CD14-positive monocyte (primary cell): ENCODE measurements around the gene DDX27. TPM values are rescaled to one million over a fixed set of nuclear protein-coding genes. Genes with fewer than 3 reads are reported as not detected.

Experiments
- DNase-seq, 3 donors: peaks; one replicate each; pipeline ENCODE4 v3.0.0-alpha.2; 2011 to 2022
- H2AFZ ChIP-seq: 2 replicates; pipeline ENCODE4 v1.6.0; 2012; ENCODE audit warnings: mild to moderate bottlenecking, low read depth, low read length, inconsistent platforms; ENCODE audit not compliant: insufficient read depth, poor library complexity, severe bottlenecking
- H3K27ac ChIP-seq, 2 donors: 1 replicate in 1 of 2; 2 replicates in 1 of 2; pipeline ENCODE4 v1.5.1; 2012 to 2013; ENCODE audit warnings: low read length in 2 of 2, control low read depth in 1 of 2, inconsistent platforms in 1 of 2, low read depth in 1 of 2, mild to moderate bottlenecking in 1 of 2
- H3K27me3 ChIP-seq, 2 donors: one replicate each; pipeline versions ENCODE4 v1.6.0 to v1.6.1; 2011 to 2013; ENCODE audit warnings: low read length in 2 of 2; ENCODE audit not compliant: control insufficient read depth in 2 of 2, insufficient read depth in 2 of 2
- H3K36me3 ChIP-seq, 2 donors: replicated peaks in 1 of 2; 1 replicate in 1 of 2; 2 replicates in 1 of 2; pipeline versions ENCODE4 v1.5.1 to v1.6.1; 2012 to 2013; ENCODE audit warnings: low read length in 2 of 2, control low read depth in 1 of 2, inconsistent platforms in 1 of 2, mild to moderate bottlenecking in 1 of 2; ENCODE audit not compliant: insufficient read depth in 2 of 2, control insufficient read depth in 1 of 2
- H3K4me1 ChIP-seq, 2 donors: 1 replicate in 1 of 2; 2 replicates in 1 of 2; pipeline versions ENCODE4 v1.5.1 to v1.6.1; 2012 to 2013; ENCODE audit warnings: low read length in 2 of 2, control low read depth in 1 of 2, inconsistent platforms in 1 of 2, mild to moderate bottlenecking in 1 of 2, moderate library complexity in 1 of 2; ENCODE audit not compliant: insufficient read depth in 2 of 2, control insufficient read depth in 1 of 2
- H3K4me2 ChIP-seq: replicated peaks from 2 replicates; pipeline ENCODE3; 2012; ENCODE audit warnings: low read length, moderate library complexity, mild to moderate bottlenecking; ENCODE audit not compliant: poor library complexity, severe bottlenecking; ENCODE audit errors: extremely low read depth
- H3K4me3 ChIP-seq, 3 experiments: fragments of 200-600 bp in 1 of 3; sonication (generic) in 1 of 3; replicated peaks in 1 of 3; 1 replicate in 2 of 3; 2 replicates in 1 of 3; pipeline ENCODE4 v1.5.1; 2011 to 2013; ENCODE audit warnings: low read length in 3 of 3, mild to moderate bottlenecking in 3 of 3, control low read depth in 2 of 3, low read depth in 2 of 3, inconsistent platforms in 1 of 3, moderate library complexity in 1 of 3
- H3K79me2 ChIP-seq: 2 replicates; pipeline ENCODE4 v1.6.0; 2012; ENCODE audit warnings: mild to moderate bottlenecking, control low read depth, inconsistent platforms, low read length, moderate library complexity; ENCODE audit not compliant: insufficient read depth
- H3K9ac ChIP-seq: 2 replicates; pipeline ENCODE4 v1.6.0; 2017; ENCODE audit warnings: low read length, mild to moderate bottlenecking; ENCODE audit not compliant: insufficient read depth, poor library complexity, severe bottlenecking
- H3K9me3 ChIP-seq, 2 donors: replicated peaks in 1 of 2; 1 replicate in 1 of 2; 2 replicates in 1 of 2; pipeline versions ENCODE4 v1.5.1 to v1.6.1; 2012 to 2013; ENCODE audit warnings: low read length in 2 of 2, control low read depth in 1 of 2; ENCODE audit not compliant: control insufficient read depth in 1 of 2, insufficient read depth in 1 of 2
- H4K20me1 ChIP-seq: 2 replicates; pipeline ENCODE4 v1.6.0; 2012; ENCODE audit warnings: mild to moderate bottlenecking, low read length, control low read depth, moderate library complexity; ENCODE audit not compliant: insufficient read depth
- H3K27ac Mint-ChIP-seq, 7 donors: one replicate each; pipeline ENCODE4 v1.8.0; 2020; ENCODE audit warnings: mild to moderate bottlenecking in 7 of 7, mixed read lengths in 7 of 7, moderate library complexity in 6 of 7, inconsistent platforms in 2 of 7
- H3K27me3 Mint-ChIP-seq, 3 donors: one replicate each; pipeline ENCODE4 v1.8.0; 2021 to 2022; ENCODE audit warnings: low read depth in 3 of 3, mild to moderate bottlenecking in 3 of 3, mixed read lengths in 3 of 3, moderate library complexity in 3 of 3, inconsistent platforms in 1 of 3
- H3K36me3 Mint-ChIP-seq, 2 donors: one replicate each; pipeline ENCODE4 v1.8.0; 2020; ENCODE audit warnings: mixed read lengths in 2 of 2, inconsistent platforms in 1 of 2, mild to moderate bottlenecking in 1 of 2
- H3K4me1 Mint-ChIP-seq: one replicate; pipeline ENCODE4 v1.8.0; 2020; ENCODE audit warnings: mild to moderate bottlenecking, mixed read lengths
- H3K4me3 Mint-ChIP-seq, 2 donors: one replicate each; pipeline ENCODE4 v1.8.0; 2020; ENCODE audit warnings: mild to moderate bottlenecking in 2 of 2, mixed read lengths in 2 of 2, moderate library complexity in 1 of 2
- H3K9me3 Mint-ChIP-seq, 7 donors: one replicate each; pipeline ENCODE4 v1.8.0; 2020 to 2022; ENCODE audit warnings: mixed read lengths in 7 of 7, mild to moderate bottlenecking in 6 of 7, moderate library complexity in 6 of 7, inconsistent platforms in 2 of 7
- CTCF ChIP-seq: fragments of 200-600 bp; IDR thresholded peaks from one replicate; pipeline ENCODE4 v1.8.0; 2022; ENCODE audit warnings: antibody characterized with exemption, mild to moderate bottlenecking
- WGBS: methylation state at CpG from one replicate; pipeline ENCODE4 v1.1.5; 2013; ENCODE audit warnings: missing lambda C conversion rate; ENCODE audit not compliant: insufficient coverage; 5-methylcytosine and 5-hydroxymethylcytosine counted together
- intact Hi-C, 2 donors: fragments of 100-400 bp; cut with micrococcal nuclease; formaldehyde crosslinking; loops; one replicate each; pipeline versions ENCODE4 v1.15.0 to v1.15.1; 2023
- polyA plus RNA-seq, 3 donors: library from polyadenylated mRNA; depleted of rRNA in 1 of 3; unstranded in 2 of 3; stranded (reverse) in 1 of 3; fragments of 300-500 nt in 2 of 3; fragments of >200 nt in 1 of 3; fragmentation: Illumina TruSeq in 2 of 3; gene quantifications; 1 replicate in 2 of 3; 2 replicates in 1 of 3; pipeline ENCODE4 v1.2.3, GENCODE V29; 2012 to 2021

DDX27 gene
- polyA plus RNA-seq, 3 donors, result 13.8 to 31.5 (median 17.7) TPM

GRCh38 chr20:49283703-49284625 is 64.7 kb downstream of the DDX27 start:
- peak overlapping the region in 1 of 3 experiments; percentile 26 for H3K4me3 ChIP-seq
- Mint-ChIP-seq H3K4me3 (no peak overlapping the region), H3K9me3 (peaks cover 65 to 90% (median 80%) of the 10 kb centered on the region in 7 donors), H3K4me1 (peaks cover 26% of the 10 kb centered on the region), H3K27ac (peak overlapping the region in 4 of 7 donors; percentile 10 to 80 (median 42)), H3K36me3 (peaks cover 93 to 100% of the 10 kb centered on the region in 2 donors), H3K27me3 (peaks cover 0 to 5% (median 0%) of the 10 kb centered on the region in 3 donors)
- peaks cover 100% of the 10 kb centered on the region for H3K79me2 ChIP-seq
- peaks cover 92 to 97% of the 10 kb centered on the region in 2 donors for H3K36me3 ChIP-seq
- H3K9me3 ChIP-seq, result peaks cover 55 to 81% of the 10 kb centered on the region in 2 donors
- no peak overlapping the region for H2AFZ ChIP-seq
- no peak overlapping the region for H3K4me2 ChIP-seq
- peak overlapping the region in 1 of 2 donors; percentile 94 for H3K27ac ChIP-seq
- WGBS, result 97% methylated on average over 3 of the region's 3 CpGs
- peaks cover 22 to 39% of the 10 kb centered on the region in 2 donors for H3K4me1 ChIP-seq
- H3K27me3 ChIP-seq, result no peaks in the 10 kb centered on the region
- TF ChIP-seq CTCF, result no peak
- H3K9ac ChIP-seq, result no peak overlapping the region
- peaks cover 99% of the 10 kb centered on the region for H4K20me1 ChIP-seq
- intact Hi-C loops, result loop anchor here (5.0 kb wide), 1 partner anchor 38 kb away; no protein-coding TSS in a partner anchor
- no peak for DNase-seq

- H3K9me3 ChIP-seq, result peaks cover 55 to 80% of the 10 kb centered on the region in 2 donors
- no peak overlapping the region for H3K4me2 ChIP-seq
- H3K27me3 ChIP-seq, result no peaks in the 10 kb centered on the region
- peaks cover 95 to 100% of the 10 kb centered on the region in 2 donors for H3K36me3 Mint-ChIP-seq
- no peak overlapping the region for H3K27ac Mint-ChIP-seq
- whole genome bisulfite sequencing, result no CpG with 5 or more reads among the region's 5 CpGs
- H3K9ac ChIP-seq, result no peak overlapping the region
- peaks cover 100% of the 10 kb centered on the region for H4K20me1 ChIP-seq
- H3K36me3 ChIP-seq, result peaks cover 97 to 100% of the 10 kb centered on the region in 2 donors
- peaks cover 20% of the 10 kb centered on the region for H3K4me1 Mint-ChIP-seq
- peaks cover 67 to 81% (median 74%) of the 10 kb centered on the region in 7 donors for H3K9me3 Mint-ChIP-seq
- H3K27ac ChIP-seq, result no peak overlapping the region
- no peak overlapping the region for H2AFZ ChIP-seq
- H3K4me1 ChIP-seq, result peaks cover 14 to 30% of the 10 kb centered on the region in 2 donors
- H3K79me2 ChIP-seq, result peaks cover 97% of the 10 kb centered on the region
- H3K27me3 Mint-ChIP-seq, result peaks cover 0 to 3% (median 0%) of the 10 kb centered on the region in 3 donors
- no peak for DNase-seq
- intact Hi-C loops, result loop anchor here (5.0 kb wide), 1 partner anchor 37 kb away; no protein-coding TSS in a partner anchor
- TF ChIP-seq CTCF, result no peak
- no peak overlapping the region for H3K4me3 Mint-ChIP-seq
- H3K4me3 ChIP-seq, result peak overlapping the region in 1 of 3 experiments; percentile 27
Measured at GRCh38 chr20:49284818-49285217, 65.6 kb downstream of the DDX27 start.
